Effector memory CD4-positive, alpha-beta T cell (primary cell): ENCODE measurements around the gene AKAP8.
"Not testable (repeated sequence)": the region's sequence is repeated elsewhere in the genome, so short reads cannot be mapped to it uniquely, and the experiment has no call there.

Source experiments
- DNase-seq, 3 donors: peaks; one replicate each; pipeline ENCODE4 v3.0.0-alpha.2; 2020
- H3K27ac ChIP-seq: 2 replicates; pipeline ENCODE4 v1.7.0; 2013; ENCODE audit warnings: mild to moderate bottlenecking, low read length, moderate library complexity; ENCODE audit not compliant: insufficient read depth, poor library complexity, severe bottlenecking
- H3K27me3 ChIP-seq: replicated peaks from 2 replicates; pipeline ENCODE4 v1.7.0; 2013; ENCODE audit warnings: mild to moderate bottlenecking, low read length; ENCODE audit not compliant: insufficient read depth, control insufficient read depth, poor library complexity, severe bottlenecking
- H3K36me3 ChIP-seq: 2 replicates; pipeline ENCODE4 v1.7.0; 2013; ENCODE audit warnings: mild to moderate bottlenecking, low read length, moderate library complexity; ENCODE audit not compliant: control insufficient read depth, insufficient read depth
- H3K4me1 ChIP-seq: 2 replicates; pipeline ENCODE4 v1.7.0; 2013; ENCODE audit warnings: low read length, mild to moderate bottlenecking; ENCODE audit not compliant: control insufficient read depth, insufficient read depth, poor library complexity, severe bottlenecking
- H3K4me3 ChIP-seq: 2 replicates; pipeline ENCODE4 v1.7.0; 2013; ENCODE audit warnings: low read length, low read depth, mild to moderate bottlenecking; ENCODE audit not compliant: insufficient read depth, poor library complexity, severe bottlenecking
- H3K9me3 ChIP-seq: 2 replicates; pipeline ENCODE4 v1.7.0; 2013; ENCODE audit warnings: mild to moderate bottlenecking, low read length, moderate library complexity; ENCODE audit not compliant: control insufficient read depth

AKAP8 gene

GRCh38 chr19:15368051-15368632 is 11.4 kb downstream of the AKAP8 start:
- no peaks in the 10 kb centered on the region for H3K27me3 ChIP-seq
- H3K4me1 ChIP-seq = no peaks in the 10 kb centered on the region
- peaks cover 78% of the 10 kb centered on the region for H3K36me3 ChIP-seq
- no peaks in the 10 kb centered on the region for H3K9me3 ChIP-seq
- no peak overlapping the region for H3K4me3 ChIP-seq
- no peak overlapping the region for H3K27ac ChIP-seq
- DNase-seq = no peak

- Histone ChIP-seq H3K4me1 (no peaks in the 10 kb centered on the region), H3K27me3 (no peaks in the 10 kb centered on the region), H3K9me3 (no peaks in the 10 kb centered on the region), H3K36me3 (peaks cover 71% of the 10 kb centered on the region), H3K27ac (no peak overlapping the region), H3K4me3 (no peak overlapping the region)
- DNase-seq = no peak
Observed at GRCh38 chr19:15367439-15367838, 12.1 kb downstream of the AKAP8 start.

- Histone ChIP-seq H3K27me3 (no peaks in the 10 kb centered on the region), H3K4me1 (no peaks in the 10 kb centered on the region), H3K9me3 (no peaks in the 10 kb centered on the region), H3K36me3 (peaks cover 68% of the 10 kb centered on the region), H3K27ac (no peak overlapping the region), H3K4me3 (no peak overlapping the region)
- no peak for DNase-seq
Observed at GRCh38 chr19:15365264-15365663, 14.3 kb downstream of the AKAP8 start.

- not testable (repeated sequence) for H3K4me1 ChIP-seq, DNase-seq, H3K9me3 ChIP-seq, H3K4me3 ChIP-seq, H3K27ac ChIP-seq, H3K27me3 ChIP-seq
- peaks cover 63% of the 10 kb centered on the region for H3K36me3 ChIP-seq
Observed at GRCh38 chr19:15363791-15364190, 15.8 kb downstream of the AKAP8 start.

- H3K4me1 ChIP-seq, H3K27ac ChIP-seq, H3K4me3 ChIP-seq, DNase-seq, H3K9me3 ChIP-seq, H3K27me3 ChIP-seq: not testable (repeated sequence)
- H3K36me3 ChIP-seq = peaks cover 63% of the 10 kb centered on the region
Observed at GRCh38 chr19:15363048-15363447, 16.5 kb downstream of the AKAP8 start.

- not testable (repeated sequence) for DNase-seq, H3K9me3 ChIP-seq, H3K4me3 ChIP-seq, H3K27ac ChIP-seq, H3K27me3 ChIP-seq, H3K4me1 ChIP-seq
- peaks cover 54% of the 10 kb centered on the region for H3K36me3 ChIP-seq
Observed at GRCh38 chr19:15360015-15360414, 19.6 kb downstream of the AKAP8 start.

GRCh38 chr19:15358918-15359317 is 20.7 kb downstream of the AKAP8 start:
- no peak for DNase-seq
- no peaks in the 10 kb centered on the region for H3K27me3 ChIP-seq
- no peaks in the 10 kb centered on the region for H3K9me3 ChIP-seq
- H3K4me3 ChIP-seq = no peak overlapping the region
- H3K4me1 ChIP-seq = no peaks in the 10 kb centered on the region
- peaks cover 60% of the 10 kb centered on the region for H3K36me3 ChIP-seq
- H3K27ac ChIP-seq = no peak overlapping the region

GRCh38 chr19:15357906-15358305 is 21.7 kb downstream of the AKAP8 start:
- Histone ChIP-seq H3K4me1 (no peaks in the 10 kb centered on the region), H3K27ac (no peak overlapping the region), H3K27me3 (no peaks in the 10 kb centered on the region), H3K9me3 (no peaks in the 10 kb centered on the region), H3K36me3 (peaks cover 61% of the 10 kb centered on the region), H3K4me3 (no peak overlapping the region)
- no peak for DNase-seq

- H3K36me3 ChIP-seq = peaks cover 40% of the 10 kb centered on the region
- H3K27ac ChIP-seq = no peak overlapping the region
- no peak for DNase-seq
- no peak overlapping the region for H3K4me3 ChIP-seq
- H3K9me3 ChIP-seq = no peaks in the 10 kb centered on the region
- H3K27me3 ChIP-seq = no peaks in the 10 kb centered on the region
- no peaks in the 10 kb centered on the region for H3K4me1 ChIP-seq
Observed at GRCh38 chr19:15354566-15355296, 24.9 kb downstream of the AKAP8 start.

- H3K4me1 ChIP-seq = no peaks in the 10 kb centered on the region
- H3K27ac ChIP-seq = no peak overlapping the region
- no peaks in the 10 kb centered on the region for H3K27me3 ChIP-seq
- DNase-seq = no peak
- H3K4me3 ChIP-seq = no peak overlapping the region
- H3K9me3 ChIP-seq = no peaks in the 10 kb centered on the region
- H3K36me3 ChIP-seq = peaks cover 34% of the 10 kb centered on the region
Observed at GRCh38 chr19:15353908-15354307, 25.7 kb downstream of the AKAP8 start.
